ENCODE results near the gene CTSW.

CTSW gene

DNA sequence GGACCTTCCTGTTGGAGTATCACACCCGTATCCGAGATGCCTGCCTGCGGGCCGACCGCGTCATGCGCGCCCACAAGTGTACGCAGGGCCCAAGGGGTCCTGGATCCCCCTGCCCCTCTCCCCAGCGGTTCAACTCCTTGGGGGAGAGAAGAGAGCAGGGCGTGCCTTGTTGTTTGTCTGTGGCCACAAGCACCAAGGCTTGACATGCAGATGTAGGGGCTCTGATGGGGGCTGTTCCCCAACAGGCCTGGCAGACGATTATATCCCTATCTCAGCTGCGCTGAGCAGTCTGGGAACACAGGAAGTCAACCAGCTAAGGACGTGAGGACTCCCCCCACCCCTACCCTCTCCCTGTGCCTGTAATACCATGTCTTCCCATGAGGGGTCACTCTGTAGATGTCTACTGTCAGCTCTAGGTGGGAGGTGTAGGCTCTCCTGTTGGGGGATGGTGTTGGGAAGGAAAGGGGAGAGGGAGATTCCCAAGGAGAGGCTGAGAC is 28.5 kb upstream of the CTSW start:
- Histone ChIP-seq H3K9ac (ENCODE audit: low read length) (no peak overlapping the region), H3K4me3 (ENCODE audit: insufficient read depth in 1 of 2, low read depth in 1 of 2, low read length in 2 of 2) (no peak overlapping the region), H3K18ac (ENCODE audit: low read depth in 1 of 2, low read length in 2 of 2) (no peak overlapping the region), H3K27ac (ENCODE audit: low read length, poor library complexity, severe bottlenecking) (no peak overlapping the region), H2BK5ac (ENCODE audit: low read depth, low read length, poor library complexity, severe bottlenecking) (no peak overlapping the region), H3K4me2 (ENCODE audit: low read length, poor library complexity, severe bottlenecking) (no peak overlapping the region), H4K91ac (ENCODE audit: low read length) (no peak overlapping the region), H3K4me1 (ENCODE audit: control insufficient read depth, insufficient read depth, low read depth, low read length) (peaks cover 28% of the 10 kb centered on the region), H2BK120ac (ENCODE audit: low read depth, low read length) (no peak overlapping the region), H3K23ac (ENCODE audit: low read length in 2 of 2) (no peak overlapping the region), H3K4ac (ENCODE audit: low read depth in 1 of 2, low read length in 2 of 2) (no peak overlapping the region), H3K36me3 (ENCODE audit: control insufficient read depth in 1 of 2, insufficient read depth in 2 of 2, low read depth in 1 of 2, low read length in 2 of 2) (peaks cover 54 to 62% of the 10 kb centered on the region in 2 experiments), H2AK5ac (ENCODE audit: low read length, severe bottlenecking) (no peak overlapping the region), H3K27me3 (ENCODE audit: control insufficient read depth in 1 of 2, insufficient read depth in 1 of 2, low read length in 2 of 2) (no peaks in the 10 kb centered on the region), H3K9me3 (ENCODE audit: control insufficient read depth, low read length) (peaks cover 5% of the 10 kb centered on the region), H2AFZ (ENCODE audit: low read depth, low read length) (no peak overlapping the region), H2BK15ac (ENCODE audit: low read depth, poor library complexity, severe bottlenecking) (no peak overlapping the region), H4K8ac (ENCODE audit: low read length) (peak overlapping the region; percentile 39), H3K14ac (ENCODE audit: low read length in 2 of 2) (no peak overlapping the region), H3K79me1 (replicated peaks; ENCODE audit: low read length, poor library complexity, severe bottlenecking) (peaks cover 5% of the 10 kb centered on the region), H2BK12ac (ENCODE audit: low read length in 2 of 2) (no peak overlapping the region)
- DNase-seq, result peak; percentile 33
- WGBS, result 96% methylated on average over 13 of the region's 14 CpGs

DNA sequence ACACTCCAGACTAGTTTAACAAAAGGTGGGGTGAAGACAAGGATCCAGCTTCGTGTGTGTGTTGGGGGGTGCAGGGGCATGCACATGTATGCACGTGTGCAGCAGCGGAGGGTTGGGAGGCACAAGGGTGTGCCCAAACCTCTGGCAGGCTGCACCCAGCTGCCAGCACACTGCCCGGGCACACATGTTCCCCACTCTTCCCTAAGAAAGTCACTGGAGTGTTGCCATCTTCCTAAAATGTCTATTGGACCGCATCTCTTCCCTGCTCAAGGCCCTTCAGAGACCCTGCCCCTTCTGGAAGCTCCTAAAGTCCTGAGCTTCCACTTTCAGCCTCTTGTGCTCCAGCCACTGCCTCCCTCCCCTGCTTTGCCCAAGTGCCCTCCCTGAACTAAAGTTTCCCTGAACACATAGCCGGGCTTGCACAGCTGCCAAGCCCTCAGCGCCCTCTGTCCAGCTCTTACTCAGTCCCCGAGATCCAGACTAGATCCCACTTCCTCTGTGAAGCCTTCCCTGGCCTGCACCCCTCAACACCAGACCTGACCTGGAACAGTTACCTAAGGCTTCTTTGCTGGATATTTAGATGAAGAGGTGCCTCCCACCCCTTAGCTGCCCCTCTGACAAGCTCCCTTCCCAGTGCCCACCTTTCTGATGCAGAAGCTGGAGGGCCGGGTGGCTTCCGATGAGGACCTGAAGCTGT is 27.7 kb upstream of the CTSW start:
- H3K9me3 ChIP-seq (ENCODE audit: control insufficient read depth, low read length), result peaks cover 5% of the 10 kb centered on the region
- no peak overlapping the region for H2BK5ac ChIP-seq (ENCODE audit: low read depth, low read length, poor library complexity, severe bottlenecking)
- H2AFZ ChIP-seq (ENCODE audit: low read depth, low read length), result no peak overlapping the region
- H3K36me3 ChIP-seq (ENCODE audit: control insufficient read depth in 1 of 2, insufficient read depth in 2 of 2, low read depth in 1 of 2, low read length in 2 of 2), result peaks cover 57 to 63% of the 10 kb centered on the region in 2 experiments
- H3K23ac ChIP-seq (ENCODE audit: low read length in 2 of 2), result no peak overlapping the region
- H3K27me3 ChIP-seq (ENCODE audit: control insufficient read depth in 1 of 2, insufficient read depth in 1 of 2, low read length in 2 of 2), result no peaks in the 10 kb centered on the region
- H3K4ac ChIP-seq (ENCODE audit: low read depth in 1 of 2, low read length in 2 of 2), result no peak overlapping the region
- no peak overlapping the region for H3K14ac ChIP-seq (ENCODE audit: low read length in 2 of 2)
- peak overlapping the region; percentile 39 for H4K8ac ChIP-seq (ENCODE audit: low read length)
- no peak for DNase-seq
- peak overlapping the region in 1 of 2 experiments; percentile 11 for H2BK12ac ChIP-seq (ENCODE audit: low read length in 2 of 2)
- H3K27ac ChIP-seq (ENCODE audit: low read length, poor library complexity, severe bottlenecking), result no peak overlapping the region
- no peak overlapping the region for H3K4me3 ChIP-seq (ENCODE audit: insufficient read depth in 1 of 2, low read depth in 1 of 2, low read length in 2 of 2)
- no peak overlapping the region for H4K91ac ChIP-seq (ENCODE audit: low read length)
- H2BK120ac ChIP-seq (ENCODE audit: low read depth, low read length), result no peak overlapping the region
- H3K79me1 ChIP-seq (replicated peaks; ENCODE audit: low read length, poor library complexity, severe bottlenecking), result peaks cover 5% of the 10 kb centered on the region
- WGBS, result 94% methylated on average over 10 of the region's 10 CpGs
- no peak overlapping the region for H2BK15ac ChIP-seq (ENCODE audit: low read depth, poor library complexity, severe bottlenecking)
- H2AK5ac ChIP-seq (ENCODE audit: low read length, severe bottlenecking), result no peak overlapping the region
- peaks cover 29% of the 10 kb centered on the region for H3K4me1 ChIP-seq (ENCODE audit: control insufficient read depth, insufficient read depth, low read depth, low read length)
- H3K9ac ChIP-seq (ENCODE audit: low read length), result no peak overlapping the region
- H3K4me2 ChIP-seq (ENCODE audit: low read length, poor library complexity, severe bottlenecking), result no peak overlapping the region
- no peak overlapping the region for H3K18ac ChIP-seq (ENCODE audit: low read depth in 1 of 2, low read length in 2 of 2)

DNA sequence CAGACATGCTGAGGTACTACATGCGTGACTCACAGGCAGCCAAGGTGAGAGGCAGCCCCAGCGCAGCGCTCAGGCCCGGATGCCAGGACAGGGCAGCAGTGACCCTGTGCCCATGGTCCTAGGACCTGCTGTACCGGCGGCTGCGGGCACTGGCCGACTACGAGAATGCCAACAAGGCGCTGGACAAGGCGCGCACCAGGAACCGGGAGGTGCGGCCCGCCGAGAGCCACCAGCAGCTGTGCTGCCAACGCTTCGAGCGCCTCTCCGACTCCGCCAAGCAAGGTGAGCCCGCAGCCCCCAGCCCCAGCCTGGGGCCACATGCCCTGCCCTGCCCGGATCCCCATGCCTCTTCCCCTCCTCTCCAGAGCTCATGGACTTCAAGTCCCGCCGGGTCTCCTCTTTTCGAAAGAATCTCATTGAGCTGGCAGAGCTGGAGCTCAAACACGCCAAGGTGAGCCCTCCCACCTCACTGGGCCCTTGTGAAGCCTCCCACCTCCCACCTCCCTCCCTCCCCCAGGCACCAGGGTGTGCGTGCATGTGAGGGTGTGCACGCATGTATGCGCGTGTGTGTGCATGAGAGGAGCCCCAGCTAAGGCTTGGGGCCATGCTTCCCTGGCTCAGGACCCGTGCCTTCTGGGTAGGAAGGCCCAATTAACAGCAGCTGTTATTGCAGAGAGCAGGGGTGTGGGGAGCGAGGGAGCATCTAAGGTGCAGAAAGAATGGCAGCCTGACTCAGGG is 27.0 kb upstream of the CTSW start:
- H3K9ac ChIP-seq (ENCODE audit: low read length), result peak overlapping the region; percentile 94
- H3K79me1 ChIP-seq (replicated peaks; ENCODE audit: low read length, poor library complexity, severe bottlenecking), result peaks cover 5% of the 10 kb centered on the region
- no peaks in the 10 kb centered on the region for H3K27me3 ChIP-seq (ENCODE audit: control insufficient read depth in 1 of 2, insufficient read depth in 1 of 2, low read length in 2 of 2)
- H2BK15ac ChIP-seq (ENCODE audit: low read depth, poor library complexity, severe bottlenecking), result no peak overlapping the region
- no peak overlapping the region for H3K23ac ChIP-seq (ENCODE audit: low read length in 2 of 2)
- WGBS, result 99% methylated on average over 33 of the region's 33 CpGs
- H2BK5ac ChIP-seq (ENCODE audit: low read depth, low read length, poor library complexity, severe bottlenecking), result no peak overlapping the region
- H2BK120ac ChIP-seq (ENCODE audit: low read depth, low read length), result no peak overlapping the region
- H2BK12ac ChIP-seq (ENCODE audit: low read length in 2 of 2), result peak overlapping the region in 1 of 2 experiments; percentile 11
- no peak overlapping the region for H3K27ac ChIP-seq (ENCODE audit: low read length, poor library complexity, severe bottlenecking)
- H2AFZ ChIP-seq (ENCODE audit: low read depth, low read length), result no peak overlapping the region
- no peak overlapping the region for H4K91ac ChIP-seq (ENCODE audit: low read length)
- H3K4me1 ChIP-seq (ENCODE audit: control insufficient read depth, insufficient read depth, low read depth, low read length), result peaks cover 29% of the 10 kb centered on the region
- no peak for DNase-seq
- no peak overlapping the region for H4K8ac ChIP-seq (ENCODE audit: low read length)
- H3K4me2 ChIP-seq (ENCODE audit: low read length, poor library complexity, severe bottlenecking), result no peak overlapping the region
- no peak overlapping the region for H3K4me3 ChIP-seq (ENCODE audit: insufficient read depth in 1 of 2, low read depth in 1 of 2, low read length in 2 of 2)
- no peak overlapping the region for H3K14ac ChIP-seq (ENCODE audit: low read length in 2 of 2)
- peaks cover 5% of the 10 kb centered on the region for H3K9me3 ChIP-seq (ENCODE audit: control insufficient read depth, low read length)
- no peak overlapping the region for H2AK5ac ChIP-seq (ENCODE audit: low read length, severe bottlenecking)
- no peak overlapping the region for H3K18ac ChIP-seq (ENCODE audit: low read depth in 1 of 2, low read length in 2 of 2)
- peaks cover 57 to 63% of the 10 kb centered on the region in 2 experiments for H3K36me3 ChIP-seq (ENCODE audit: control insufficient read depth in 1 of 2, insufficient read depth in 2 of 2, low read depth in 1 of 2, low read length in 2 of 2)
- no peak overlapping the region for H3K4ac ChIP-seq (ENCODE audit: low read depth in 1 of 2, low read length in 2 of 2)

DNA sequence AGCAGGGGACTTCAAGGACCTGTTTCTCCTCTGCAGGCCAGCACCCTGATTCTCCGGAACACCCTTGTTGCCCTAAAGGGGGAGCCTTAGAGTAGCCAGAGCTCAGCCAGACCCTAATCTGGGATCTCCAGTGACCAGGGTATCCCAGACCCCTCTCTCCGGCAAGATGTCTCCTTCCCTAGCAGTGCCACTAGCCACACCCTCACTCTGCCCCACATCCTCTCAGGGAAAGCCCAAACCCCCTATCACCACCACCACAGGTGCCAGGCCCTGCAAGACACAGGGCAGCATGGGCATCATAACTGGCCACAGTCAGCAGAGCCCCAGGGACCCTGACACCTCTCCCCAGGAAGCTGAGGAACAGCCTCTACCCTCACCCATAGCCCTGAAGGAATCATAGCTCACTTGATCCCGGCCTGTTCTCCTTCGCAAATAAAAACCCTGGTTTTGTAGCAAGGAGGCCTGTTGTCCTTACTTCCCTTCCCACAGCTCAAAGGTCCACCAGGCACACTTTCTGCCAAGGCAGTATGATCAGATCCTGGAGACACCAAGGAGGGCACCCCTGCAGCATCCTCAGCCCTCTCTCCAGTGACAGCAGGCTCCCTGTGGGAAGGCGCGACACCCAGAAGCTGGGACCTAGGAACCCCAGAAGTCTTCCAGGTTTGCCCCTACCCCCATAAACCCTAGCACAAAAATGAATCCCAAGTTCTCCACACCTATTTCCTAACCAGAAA is 26.2 kb upstream of the CTSW start:
- no peak overlapping the region for H2BK5ac ChIP-seq (ENCODE audit: low read depth, low read length, poor library complexity, severe bottlenecking)
- no peak overlapping the region for H3K14ac ChIP-seq (ENCODE audit: low read length in 2 of 2)
- no peak overlapping the region for H2BK15ac ChIP-seq (ENCODE audit: low read depth, poor library complexity, severe bottlenecking)
- H2AK5ac ChIP-seq (ENCODE audit: low read length, severe bottlenecking), result no peak overlapping the region
- DNase-seq, result no peak
- peaks cover 5% of the 10 kb centered on the region for H3K79me1 ChIP-seq (replicated peaks; ENCODE audit: low read length, poor library complexity, severe bottlenecking)
- H3K4me2 ChIP-seq (ENCODE audit: low read length, poor library complexity, severe bottlenecking), result no peak overlapping the region
- no peak overlapping the region for H3K4me3 ChIP-seq (ENCODE audit: insufficient read depth in 1 of 2, low read depth in 1 of 2, low read length in 2 of 2)
- H4K91ac ChIP-seq (ENCODE audit: low read length), result no peak overlapping the region
- H4K8ac ChIP-seq (ENCODE audit: low read length), result no peak overlapping the region
- H2AFZ ChIP-seq (ENCODE audit: low read depth, low read length), result no peak overlapping the region
- H3K9ac ChIP-seq (ENCODE audit: low read length), result peak overlapping the region; percentile 94
- H3K18ac ChIP-seq (ENCODE audit: low read depth in 1 of 2, low read length in 2 of 2), result no peak overlapping the region
- WGBS, result 96% methylated on average over 6 of the region's 6 CpGs
- no peak overlapping the region for H2BK120ac ChIP-seq (ENCODE audit: low read depth, low read length)
- H2BK12ac ChIP-seq (ENCODE audit: low read length in 2 of 2), result no peak overlapping the region
- H3K4ac ChIP-seq (ENCODE audit: low read depth in 1 of 2, low read length in 2 of 2), result no peak overlapping the region
- H3K27ac ChIP-seq (ENCODE audit: low read length, poor library complexity, severe bottlenecking), result no peak overlapping the region
- H3K4me1 ChIP-seq (ENCODE audit: control insufficient read depth, insufficient read depth, low read depth, low read length), result peaks cover 29% of the 10 kb centered on the region
- H3K27me3 ChIP-seq (ENCODE audit: control insufficient read depth in 1 of 2, insufficient read depth in 1 of 2, low read length in 2 of 2), result no peaks in the 10 kb centered on the region
- peaks cover 57 to 63% of the 10 kb centered on the region in 2 experiments for H3K36me3 ChIP-seq (ENCODE audit: control insufficient read depth in 1 of 2, insufficient read depth in 2 of 2, low read depth in 1 of 2, low read length in 2 of 2)
- H3K9me3 ChIP-seq (ENCODE audit: control insufficient read depth, low read length), result peaks cover 5% of the 10 kb centered on the region
- no peak overlapping the region for H3K23ac ChIP-seq (ENCODE audit: low read length in 2 of 2)
